ENCODE measurements around the gene MPPED2.

DNA sequence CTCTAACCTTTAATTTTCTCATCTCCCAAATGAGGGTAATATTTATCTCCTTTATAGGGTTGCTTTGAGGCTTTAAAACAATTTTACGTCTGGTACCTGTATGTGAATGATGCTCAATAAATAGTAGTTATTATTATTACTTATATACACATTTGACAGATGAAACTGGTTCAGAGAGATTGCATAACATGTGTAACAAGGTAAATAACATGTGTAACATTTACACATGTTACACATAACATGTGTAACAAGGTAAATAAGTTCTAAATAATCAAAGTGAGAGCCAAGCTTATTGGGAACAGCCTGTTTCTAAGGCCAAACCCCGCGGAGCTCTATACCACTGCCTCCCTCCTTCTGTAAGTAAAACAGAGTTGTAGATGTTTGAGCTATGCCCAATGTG is 100.9 kb downstream of the MPPED2 start:
- TF ChIP-seq, protein P1, sequence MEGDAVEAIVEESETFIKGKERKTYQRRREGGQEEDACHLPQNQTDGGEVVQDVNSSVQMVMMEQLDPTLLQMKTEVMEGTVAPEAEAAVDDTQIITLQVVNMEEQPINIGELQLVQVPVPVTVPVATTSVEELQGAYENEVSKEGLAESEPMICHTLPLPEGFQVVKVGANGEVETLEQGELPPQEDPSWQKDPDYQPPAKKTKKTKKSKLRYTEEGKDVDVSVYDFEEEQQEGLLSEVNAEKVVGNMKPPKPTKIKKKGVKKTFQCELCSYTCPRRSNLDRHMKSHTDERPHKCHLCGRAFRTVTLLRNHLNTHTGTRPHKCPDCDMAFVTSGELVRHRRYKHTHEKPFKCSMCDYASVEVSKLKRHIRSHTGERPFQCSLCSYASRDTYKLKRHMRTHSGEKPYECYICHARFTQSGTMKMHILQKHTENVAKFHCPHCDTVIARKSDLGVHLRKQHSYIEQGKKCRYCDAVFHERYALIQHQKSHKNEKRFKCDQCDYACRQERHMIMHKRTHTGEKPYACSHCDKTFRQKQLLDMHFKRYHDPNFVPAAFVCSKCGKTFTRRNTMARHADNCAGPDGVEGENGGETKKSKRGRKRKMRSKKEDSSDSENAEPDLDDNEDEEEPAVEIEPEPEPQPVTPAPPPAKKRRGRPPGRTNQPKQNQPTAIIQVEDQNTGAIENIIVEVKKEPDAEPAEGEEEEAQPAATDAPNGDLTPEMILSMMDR (IDR thresholded peaks at IDR 0.05) = no peak
- no peak for TF ChIP-seq POLR2A (IDR thresholded peaks at IDR 0.05)
